ENCODE data around the gene ZNRF1. TPM values are rescaled to one million over a fixed set of nuclear protein-coding genes. Genes with fewer than 3 reads are reported as not detected.

Gene ZNRF1
- total RNA-seq, 1 experiment from 2014 or later: 27.1 TPM

- BruUV-seq (replicated peaks): no TSS peak
- no peaks in the 10 kb centered on the region for H3K27me3 Mint-ChIP-seq (ENCODE audit: unreplicated experiment)
- H3K4me1 Mint-ChIP-seq (ENCODE audit: low read depth, unreplicated experiment): peaks cover 29% of the 10 kb centered on the region
- H3K4me3 Mint-ChIP-seq (ENCODE audit: low read depth, unreplicated experiment): peak overlapping the region; percentile 45
- intact Hi-C loops (cut with micrococcal nuclease; ENCODE audit: unreplicated experiment): loop anchor here (2.0 kb wide), 2 partner anchors 26 to 64 kb away; no protein-coding TSS in a partner anchor
- no peaks in the 10 kb centered on the region for H3K36me3 Mint-ChIP-seq (ENCODE audit: insufficient read depth, unreplicated experiment)
- no peaks in the 10 kb centered on the region for H3K9me3 Mint-ChIP-seq (ENCODE audit: low read depth, unreplicated experiment)
- H3K27ac Mint-ChIP-seq (ENCODE audit: unreplicated experiment): peak overlapping the region; percentile 36
- no peak for TF ChIP-seq CTCF (IDR thresholded peaks at IDR 0.05; ENCODE audit: unreplicated experiment)
- CTCF ChIA-PET: interaction anchor here (0.6 to 1.7 kb wide), 9 partner anchors 8 to 491 kb away, joined by 3 to 10 read pairs (median 5); partner anchors contain the start of gene ZNRF1
- peak; percentile 28 for DNase-seq
Observed at GRCh38 chr16:75065149-75065505, 66.3 kb downstream of the ZNRF1 start.

GRCh38 chr16:75065521-75066149 lies 66.8 kb downstream of the ZNRF1 start:
- no peak for TF ChIP-seq CTCF (IDR thresholded peaks at IDR 0.05; ENCODE audit: unreplicated experiment)
- no TSS peak for BruUV-seq (replicated peaks)
- H3K27me3 Mint-ChIP-seq (ENCODE audit: unreplicated experiment): no peaks in the 10 kb centered on the region
- CTCF ChIA-PET: interaction anchor here (0.6 to 1.7 kb wide), 5 partner anchors 20 to 492 kb away, joined by 3 to 10 read pairs (median 5); no protein-coding TSS in a partner anchor
- no peaks in the 10 kb centered on the region for H3K36me3 Mint-ChIP-seq (ENCODE audit: insufficient read depth, unreplicated experiment)
- H3K9me3 Mint-ChIP-seq (ENCODE audit: low read depth, unreplicated experiment): no peaks in the 10 kb centered on the region
- peak overlapping the region; percentile 12 for H3K27ac Mint-ChIP-seq (ENCODE audit: unreplicated experiment)
- peak overlapping the region; percentile 45 for H3K4me3 Mint-ChIP-seq (ENCODE audit: low read depth, unreplicated experiment)
- peaks cover 34% of the 10 kb centered on the region for H3K4me1 Mint-ChIP-seq (ENCODE audit: low read depth, unreplicated experiment)
- intact Hi-C loops (cut with micrococcal nuclease; ENCODE audit: unreplicated experiment): loop anchor here (2.0 kb wide), 2 partner anchors 25 to 65 kb away; no protein-coding TSS in a partner anchor
- DNase-seq: peak; percentile 29

- Mint-ChIP-seq H3K27me3 (ENCODE audit: unreplicated experiment) (no peaks in the 10 kb centered on the region), H3K27ac (ENCODE audit: unreplicated experiment) (no peak overlapping the region), H3K36me3 (ENCODE audit: insufficient read depth, unreplicated experiment) (no peaks in the 10 kb centered on the region), H3K4me3 (ENCODE audit: low read depth, unreplicated experiment) (no peak overlapping the region), H3K4me1 (ENCODE audit: low read depth, unreplicated experiment) (peaks cover 37% of the 10 kb centered on the region), H3K9me3 (ENCODE audit: low read depth, unreplicated experiment) (no peaks in the 10 kb centered on the region)
- BruUV-seq (replicated peaks): no TSS peak
- no peak for DNase-seq
- intact Hi-C loops (cut with micrococcal nuclease; ENCODE audit: unreplicated experiment): no loop called here
- TF ChIP-seq CTCF (IDR thresholded peaks at IDR 0.05; ENCODE audit: unreplicated experiment): no peak
- CTCF ChIA-PET: no interaction called here
Observed at GRCh38 chr16:75066861-75067447, 68.1 kb downstream of the ZNRF1 start.

DNA sequence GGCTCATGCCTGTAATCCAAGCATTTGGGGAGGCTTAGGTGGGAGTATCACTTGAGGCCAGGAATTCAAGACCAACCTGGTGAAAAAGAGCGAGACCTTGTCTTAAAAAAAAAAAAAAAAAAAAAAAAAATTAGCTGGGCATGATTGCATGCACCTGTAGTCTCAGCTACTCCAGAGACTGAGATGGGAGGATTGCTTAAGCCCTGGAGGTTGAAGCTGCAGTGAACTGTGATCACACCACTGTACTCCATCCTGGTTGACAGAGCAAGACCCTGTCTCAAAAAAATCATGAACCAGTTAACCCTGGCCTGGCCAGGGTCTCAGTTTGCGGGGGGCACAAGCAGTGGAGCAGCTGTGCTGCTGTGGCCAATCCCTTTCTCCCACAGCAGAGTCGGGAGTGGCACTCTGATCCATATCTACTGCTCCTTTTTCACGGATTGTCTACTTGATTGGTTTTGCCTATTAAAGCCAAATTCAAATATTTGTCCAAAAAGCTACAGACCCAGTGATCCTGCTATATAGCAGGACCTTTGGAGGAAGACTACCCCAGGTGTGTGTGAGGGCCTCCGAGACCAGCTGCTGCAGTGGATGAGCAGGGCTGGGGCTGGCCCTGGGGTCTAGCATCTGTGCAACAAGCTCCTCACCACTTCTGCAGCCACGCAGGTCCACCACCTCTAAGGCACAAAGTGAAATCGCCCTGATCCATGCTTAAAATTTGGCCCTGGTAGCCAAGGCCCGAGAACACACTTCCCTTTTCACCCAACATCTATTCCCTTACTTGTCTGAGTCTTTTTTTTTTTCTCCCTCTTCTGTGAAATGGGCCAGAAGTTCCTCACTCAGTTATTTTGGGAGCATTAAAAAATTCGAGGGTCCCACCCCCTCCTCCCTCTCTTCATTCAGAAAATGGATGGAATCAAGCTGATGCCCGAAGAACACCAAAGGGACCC lies 69.5 kb downstream of the ZNRF1 start:
- H3K4me3 Mint-ChIP-seq (ENCODE audit: low read depth, unreplicated experiment): no peak overlapping the region
- H3K4me1 Mint-ChIP-seq (ENCODE audit: low read depth, unreplicated experiment): peaks cover 37% of the 10 kb centered on the region
- DNase-seq: no peak
- no peaks in the 10 kb centered on the region for H3K27me3 Mint-ChIP-seq (ENCODE audit: unreplicated experiment)
- intact Hi-C loops (cut with micrococcal nuclease; ENCODE audit: unreplicated experiment): no loop called here
- no peak overlapping the region for H3K27ac Mint-ChIP-seq (ENCODE audit: unreplicated experiment)
- no peaks in the 10 kb centered on the region for H3K9me3 Mint-ChIP-seq (ENCODE audit: low read depth, unreplicated experiment)
- TF ChIP-seq CTCF (IDR thresholded peaks at IDR 0.05; ENCODE audit: unreplicated experiment): no peak
- no TSS peak for BruUV-seq (replicated peaks)
- H3K36me3 Mint-ChIP-seq (ENCODE audit: insufficient read depth, unreplicated experiment): no peaks in the 10 kb centered on the region
- CTCF ChIA-PET: interaction anchor here (0.7 kb wide), 1 partner anchor 13 kb away, joined by 6 read pairs; no protein-coding TSS in a partner anchor
